Measurements from ENCODE around the gene AFDN. TPM values are rescaled to one million over a fixed set of nuclear protein-coding genes. Genes with fewer than 3 reads are reported as not detected.
"Not testable (repeated sequence)": the region's sequence is repeated elsewhere in the genome, so short reads cannot be mapped to it uniquely, and the experiment has no call there.

The AFDN gene
- total RNA-seq, 1 experiment from 2014 or later = 177 TPM

- Mint-ChIP-seq H3K36me3 (ENCODE audit: insufficient read depth, unreplicated experiment) (peaks cover 59% of the 10 kb centered on the region), H3K27ac (ENCODE audit: unreplicated experiment) (peak overlapping the region; percentile 6), H3K4me1 (ENCODE audit: low read depth, unreplicated experiment) (peaks cover 14% of the 10 kb centered on the region), H3K27me3 (ENCODE audit: insufficient read depth, unreplicated experiment) (no peaks in the 10 kb centered on the region), H3K4me3 (ENCODE audit: unreplicated experiment) (no peak overlapping the region), H3K9me3 (ENCODE audit: unreplicated experiment) (no peaks in the 10 kb centered on the region)
- intact Hi-C loops (cut with micrococcal nuclease; ENCODE audit: unreplicated experiment) = no loop called here
- H3K4me3 ChIP-seq (ENCODE audit: low read depth, low read length) = no peak overlapping the region
- POLR2A ChIA-PET = no interaction called here
- DNase-seq = no peak
- H3K36me3 ChIP-seq (ENCODE audit: control insufficient read depth, insufficient read depth, low read length) = no peaks in the 10 kb centered on the region; the same call in 1 of the 2 replicates
- no peaks in the 10 kb centered on the region for H3K4me1 ChIP-seq
- no TSS peak for BruUV-seq (replicated peaks)
- no peaks in the 10 kb centered on the region for H3K27me3 ChIP-seq (replicated peaks; ENCODE audit: control insufficient read depth, insufficient read depth, low read length)
- TF ChIP-seq CTCF (IDR thresholded peaks at IDR 0.05; ENCODE audit: insufficient read depth in 1 of 2, low read depth in 1 of 2, low read length in 1 of 2, severe bottlenecking in 1 of 2, unreplicated experiment in 1 of 2) = no peak
- CTCF ChIA-PET = no interaction called here
- H3K9me3 ChIP-seq = no peaks in the 10 kb centered on the region
Observed at GRCh38 chr6:167974640-167975344, 148.1 kb downstream of the AFDN start.

- ChIA-PET CTCF (no interaction called here), POLR2A (no interaction called here)
- Histone ChIP-seq H3K4me1 (no peaks in the 10 kb centered on the region), H3K27me3 (replicated peaks; ENCODE audit: control insufficient read depth, insufficient read depth, low read length) (no peaks in the 10 kb centered on the region), H3K36me3 (ENCODE audit: control insufficient read depth, insufficient read depth, low read length) (no peaks in the 10 kb centered on the region), H3K4me3 (ENCODE audit: low read depth, low read length) (no peak overlapping the region), H3K9me3 (no peaks in the 10 kb centered on the region)
- TF ChIP-seq CTCF (IDR thresholded peaks at IDR 0.05; ENCODE audit: insufficient read depth in 1 of 2, low read depth in 1 of 2, low read length in 1 of 2, severe bottlenecking in 1 of 2, unreplicated experiment in 1 of 2) = no peak
- Mint-ChIP-seq H3K27me3 (ENCODE audit: insufficient read depth, unreplicated experiment) (no peaks in the 10 kb centered on the region), H3K4me1 (ENCODE audit: low read depth, unreplicated experiment) (peaks cover 14% of the 10 kb centered on the region), H3K27ac (ENCODE audit: unreplicated experiment) (peak overlapping the region; percentile 6), H3K4me3 (ENCODE audit: unreplicated experiment) (no peak overlapping the region), H3K9me3 (ENCODE audit: unreplicated experiment) (no peaks in the 10 kb centered on the region), H3K36me3 (ENCODE audit: insufficient read depth, unreplicated experiment) (peaks cover 52% of the 10 kb centered on the region)
- BruUV-seq (replicated peaks) = no TSS peak
- DNase-seq = no peak
- intact Hi-C loops (cut with micrococcal nuclease; ENCODE audit: unreplicated experiment) = no loop called here
Observed at GRCh38 chr6:167975458-167975857, 148.7 kb downstream of the AFDN start.

- CTCF ChIA-PET; H3K9me3 Mint-ChIP-seq (ENCODE audit: unreplicated experiment); H3K9me3 ChIP-seq; BruUV-seq (replicated peaks); H3K27me3 Mint-ChIP-seq (ENCODE audit: insufficient read depth, unreplicated experiment); H3K4me1 ChIP-seq; H3K4me3 Mint-ChIP-seq (ENCODE audit: unreplicated experiment); POLR2A ChIA-PET; H3K4me3 ChIP-seq (ENCODE audit: low read depth, low read length); H3K27ac Mint-ChIP-seq (ENCODE audit: unreplicated experiment); H3K27me3 ChIP-seq (replicated peaks; ENCODE audit: control insufficient read depth, insufficient read depth, low read length); DNase-seq; intact Hi-C loops (cut with micrococcal nuclease; ENCODE audit: unreplicated experiment); H3K36me3 ChIP-seq (ENCODE audit: control insufficient read depth, insufficient read depth, low read length): not testable (repeated sequence)
- H3K4me1 Mint-ChIP-seq (ENCODE audit: low read depth, unreplicated experiment) = peaks cover 14% of the 10 kb centered on the region
- peaks cover 45% of the 10 kb centered on the region for H3K36me3 Mint-ChIP-seq (ENCODE audit: insufficient read depth, unreplicated experiment)
Observed at GRCh38 chr6:167976116-167976657, 149.5 kb downstream of the AFDN start.

Data from Caco-2 (cell line).